Neural cell (in vitro differentiated cells): Measurements from ENCODE around the gene ENDOV. TPM values are rescaled to one million over a fixed set of nuclear protein-coding genes. Genes with fewer than 3 reads are reported as not detected.

Experiments used
- H2AFZ ChIP-seq: fragments of 200-600, 300-800 bp; sonication (generic), shearing (Covaris generic); 2 replicates; pipeline ENCODE4 v1.6.0; 2014; ENCODE audit warnings: low read depth, mild to moderate bottlenecking, antibody characterized with exemption, low read length, moderate library complexity
- H3F3A ChIP-seq: fragments of 200-600 bp; shearing (Covaris generic); 2 replicates; pipeline ENCODE4 v1.6.1; 2016; ENCODE audit warnings: mild to moderate bottlenecking, moderate library complexity, mixed read lengths, antibody characterized with exemption, low read length; ENCODE audit not compliant: insufficient read depth, poor library complexity, severe bottlenecking
- H3K27ac ChIP-seq: fragments of 200-600, 300-800 bp; sonication (generic), shearing (Covaris generic); 2 replicates; pipeline ENCODE4 v1.5.1; 2014; ENCODE audit warnings: mild to moderate bottlenecking, low read length, moderate library complexity
- H3K27me3 ChIP-seq: fragments of 300-800, 200-600 bp; sonication (generic), shearing (Covaris generic); 2 replicates; pipeline ENCODE4 v1.6.0; 2014; ENCODE audit warnings: mild to moderate bottlenecking, low read depth, low read length, moderate library complexity; ENCODE audit not compliant: insufficient read depth
- H3K36me3 ChIP-seq: fragments of 300-800, 200-600 bp; sonication (generic), shearing (Covaris generic); 2 replicates; pipeline ENCODE4 v1.5.1; 2014; ENCODE audit warnings: mild to moderate bottlenecking, antibody characterized with exemption, low read length, moderate library complexity; ENCODE audit not compliant: insufficient read depth
- H3K4me2 ChIP-seq: fragments of 300-800, 200-600 bp; sonication (generic), shearing (Covaris generic); 2 replicates; pipeline ENCODE4 v1.6.0; 2014; ENCODE audit warnings: mild to moderate bottlenecking, low read length
- H3K4me3 ChIP-seq: fragments of 300-800, 200-600 bp; sonication (generic), shearing (Covaris generic); 2 replicates; pipeline ENCODE4 v1.5.1; 2014; ENCODE audit warnings: mild to moderate bottlenecking, low read length, moderate library complexity
- H3K79me2 ChIP-seq: fragments of 200-600 bp; shearing (Covaris generic); replicated peaks from 2 replicates; pipeline ENCODE4 v1.6.0; 2014; ENCODE audit warnings: mild to moderate bottlenecking, low read length, moderate library complexity; ENCODE audit not compliant: insufficient read depth
- H3K9ac ChIP-seq: fragments of 300-800, 200-600 bp; sonication (generic), shearing (Covaris generic); 2 replicates; pipeline ENCODE4 v1.6.1; 2016; ENCODE audit warnings: mild to moderate bottlenecking, low read length, mixed read lengths
- H3K9me2 ChIP-seq: fragments of 200-600 bp; shearing (Covaris generic); 2 replicates; pipeline ENCODE4 v1.6.1; 2016; ENCODE audit warnings: mild to moderate bottlenecking, low read length, mixed read lengths; ENCODE audit not compliant: insufficient read depth
- H3K9me3 ChIP-seq: fragments of 200-600, 300-800 bp; sonication (generic), shearing (Covaris generic); 2 replicates; pipeline ENCODE4 v1.6.1; 2016; ENCODE audit warnings: mild to moderate bottlenecking, mixed run types, low read length, moderate library complexity, mixed read lengths
- H4K20me1 ChIP-seq: fragments of 200-600 bp; shearing (Covaris generic); 2 replicates; pipeline ENCODE4 v1.6.1; 2016; ENCODE audit warnings: mild to moderate bottlenecking, mixed run types; ENCODE audit not compliant: insufficient read depth
- EP300 ChIP-seq: fragments of 450-650 bp; conservative IDR thresholded peaks from 2 replicates; pipeline ENCODE4 v1.6.1; 2014; ENCODE audit warnings: antibody characterized with exemption, mild to moderate bottlenecking, moderate library complexity; ENCODE audit not compliant: poor library complexity, severe bottlenecking
- EZH2 ChIP-seq: fragments of 200-600, 300-800 bp; shearing (Covaris generic), sonication (generic); IDR thresholded peaks from 2 replicates; pipeline ENCODE4 v1.6.1; 2014; ENCODE audit warnings: antibody characterized with exemption, low read length, borderline replicate concordance, mild to moderate bottlenecking; ENCODE audit not compliant: insufficient read depth, poor library complexity, severe bottlenecking
- MXI1 ChIP-seq: fragments of 450-650 bp; conservative IDR thresholded peaks from 2 replicates; pipeline ENCODE4 v1.6.1; 2014; ENCODE audit warnings: antibody characterized with exemption, mild to moderate bottlenecking; ENCODE audit not compliant: poor library complexity, severe bottlenecking
- POLR2AphosphoS5 ChIP-seq: IDR thresholded peaks from 2 replicates; pipeline ENCODE4 v1.6.1; 2012
- RAD21 ChIP-seq: fragments of 450-650 bp; conservative IDR thresholded peaks from 2 replicates; pipeline ENCODE4 v1.6.1; 2014; ENCODE audit warnings: antibody characterized with exemption, mild to moderate bottlenecking, moderate library complexity
- SMC3 ChIP-seq: fragments of 450-650 bp; conservative IDR thresholded peaks from 2 replicates; pipeline ENCODE4 v1.6.1; 2014; ENCODE audit warnings: antibody characterized with exemption, mild to moderate bottlenecking, moderate library complexity; ENCODE audit not compliant: poor library complexity
- TAF1 ChIP-seq: IDR thresholded peaks from 2 replicates; pipeline ENCODE4 v1.6.1; 2012; ENCODE audit warnings: low read depth
- polyA plus RNA-seq: library from polyadenylated mRNA; depleted of rRNA; stranded (reverse); fragments of >200 nt; gene quantifications from 2 replicates; pipeline ENCODE4 v1.2.3, GENCODE V29; 2014
- TF ChIP-seq, protein P1 (sequence below): fragments of 450-650 bp; IDR thresholded peaks from 2 replicates; pipeline ENCODE4 v1.5.1; 2014; ENCODE audit warnings: antibody characterized with exemption, mild to moderate bottlenecking, moderate library complexity; ENCODE audit not compliant: poor library complexity, severe bottlenecking
- TF ChIP-seq, protein P2 (sequence below): IDR thresholded peaks from 2 replicates; pipeline ENCODE4 v1.6.1; 2012; ENCODE audit warnings: borderline replicate concordance

The ENDOV gene
- polyA plus RNA-seq, 1 donor from 2014 or later = 31.2 TPM

DNA sequence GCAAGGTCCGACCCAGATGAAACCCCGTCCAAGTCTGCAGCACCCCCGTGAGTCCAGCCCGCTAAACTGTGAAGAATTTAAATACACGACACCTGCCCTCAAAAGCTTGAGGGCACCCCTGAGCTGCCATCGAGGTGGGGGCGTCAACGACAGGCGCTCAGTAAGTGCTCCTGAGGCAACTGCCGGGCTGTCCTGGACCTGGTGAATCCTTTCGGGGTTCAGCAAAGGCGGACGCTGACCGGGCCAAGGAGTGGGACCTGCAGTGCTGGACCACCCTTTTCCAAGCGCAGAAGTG, 512 bp upstream of the ENDOV start:
- H3K9me2 ChIP-seq = no peaks in the 10 kb centered on the region
- H4K20me1 ChIP-seq = no peaks in the 10 kb centered on the region
- H3K4me3 ChIP-seq = peak overlapping the region; percentile 71
- peak overlapping the region; percentile 88 for H3K4me2 ChIP-seq
- peak overlapping the region; percentile 97 for H3K9ac ChIP-seq
- peaks cover 24% of the 10 kb centered on the region for H3K79me2 ChIP-seq
- no peaks in the 10 kb centered on the region for H3F3A ChIP-seq
- peak overlapping the region; percentile 63 for H2AFZ ChIP-seq
- no peaks in the 10 kb centered on the region for H3K36me3 ChIP-seq
- peak overlapping the region; percentile 97 for H3K27ac ChIP-seq
- H3K27me3 ChIP-seq = no peaks in the 10 kb centered on the region
- no peak for TF ChIP-seq RAD21
- no peak for TF ChIP-seq SMC3
- TF ChIP-seq, protein P1, sequence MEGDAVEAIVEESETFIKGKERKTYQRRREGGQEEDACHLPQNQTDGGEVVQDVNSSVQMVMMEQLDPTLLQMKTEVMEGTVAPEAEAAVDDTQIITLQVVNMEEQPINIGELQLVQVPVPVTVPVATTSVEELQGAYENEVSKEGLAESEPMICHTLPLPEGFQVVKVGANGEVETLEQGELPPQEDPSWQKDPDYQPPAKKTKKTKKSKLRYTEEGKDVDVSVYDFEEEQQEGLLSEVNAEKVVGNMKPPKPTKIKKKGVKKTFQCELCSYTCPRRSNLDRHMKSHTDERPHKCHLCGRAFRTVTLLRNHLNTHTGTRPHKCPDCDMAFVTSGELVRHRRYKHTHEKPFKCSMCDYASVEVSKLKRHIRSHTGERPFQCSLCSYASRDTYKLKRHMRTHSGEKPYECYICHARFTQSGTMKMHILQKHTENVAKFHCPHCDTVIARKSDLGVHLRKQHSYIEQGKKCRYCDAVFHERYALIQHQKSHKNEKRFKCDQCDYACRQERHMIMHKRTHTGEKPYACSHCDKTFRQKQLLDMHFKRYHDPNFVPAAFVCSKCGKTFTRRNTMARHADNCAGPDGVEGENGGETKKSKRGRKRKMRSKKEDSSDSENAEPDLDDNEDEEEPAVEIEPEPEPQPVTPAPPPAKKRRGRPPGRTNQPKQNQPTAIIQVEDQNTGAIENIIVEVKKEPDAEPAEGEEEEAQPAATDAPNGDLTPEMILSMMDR = peak; percentile 49
- no peak for TF ChIP-seq EP300
- H3K9me3 ChIP-seq = no peaks in the 10 kb centered on the region

DNA sequence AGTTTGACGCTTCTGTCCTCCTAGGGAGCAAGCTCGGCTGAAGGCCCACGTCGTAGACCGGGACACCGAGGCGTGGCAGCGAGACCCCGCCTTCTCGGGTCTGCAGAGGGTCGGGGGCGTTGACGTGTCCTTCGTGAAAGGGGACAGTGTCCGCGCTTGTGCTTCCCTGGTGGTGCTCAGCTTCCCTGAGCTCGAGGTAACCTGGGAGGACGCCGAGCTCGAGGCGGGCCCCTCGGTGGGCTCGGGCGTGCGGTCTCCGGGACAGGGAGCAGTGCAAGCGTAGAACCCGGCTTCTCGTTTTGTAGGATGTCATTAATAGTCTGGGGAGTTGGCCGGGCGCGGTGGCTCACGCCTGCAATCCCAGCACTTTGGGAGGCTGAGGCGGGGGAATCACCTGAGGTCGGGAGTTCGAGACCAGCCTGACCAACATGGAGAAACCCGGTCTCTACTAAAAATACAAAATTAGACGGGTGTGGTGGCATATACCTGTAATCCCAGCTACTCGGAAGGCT, 715 bp downstream of the ENDOV start:
- Histone ChIP-seq H3K36me3 (no peaks in the 10 kb centered on the region), H2AFZ (peak overlapping the region; percentile 95), H3K79me2 (peaks cover 24% of the 10 kb centered on the region), H3K4me3 (peak overlapping the region; percentile 71), H3K9me3 (no peaks in the 10 kb centered on the region), H3K27ac (peak overlapping the region; percentile 97), H3K4me2 (peak overlapping the region; percentile 41), H3K9ac (peak overlapping the region; percentile 97), H3K9me2 (no peaks in the 10 kb centered on the region), H4K20me1 (no peaks in the 10 kb centered on the region), H3F3A (no peaks in the 10 kb centered on the region), H3K27me3 (no peaks in the 10 kb centered on the region)
- TF ChIP-seq MXI1 (no peak), RAD21 (no peak), POLR2AphosphoS5 (no peak), EP300 (no peak), TAF1 (no peak), EZH2 (no peak), SMC3 (no peak)
- TF ChIP-seq, protein P1 = no peak
- TF ChIP-seq, protein P2, sequence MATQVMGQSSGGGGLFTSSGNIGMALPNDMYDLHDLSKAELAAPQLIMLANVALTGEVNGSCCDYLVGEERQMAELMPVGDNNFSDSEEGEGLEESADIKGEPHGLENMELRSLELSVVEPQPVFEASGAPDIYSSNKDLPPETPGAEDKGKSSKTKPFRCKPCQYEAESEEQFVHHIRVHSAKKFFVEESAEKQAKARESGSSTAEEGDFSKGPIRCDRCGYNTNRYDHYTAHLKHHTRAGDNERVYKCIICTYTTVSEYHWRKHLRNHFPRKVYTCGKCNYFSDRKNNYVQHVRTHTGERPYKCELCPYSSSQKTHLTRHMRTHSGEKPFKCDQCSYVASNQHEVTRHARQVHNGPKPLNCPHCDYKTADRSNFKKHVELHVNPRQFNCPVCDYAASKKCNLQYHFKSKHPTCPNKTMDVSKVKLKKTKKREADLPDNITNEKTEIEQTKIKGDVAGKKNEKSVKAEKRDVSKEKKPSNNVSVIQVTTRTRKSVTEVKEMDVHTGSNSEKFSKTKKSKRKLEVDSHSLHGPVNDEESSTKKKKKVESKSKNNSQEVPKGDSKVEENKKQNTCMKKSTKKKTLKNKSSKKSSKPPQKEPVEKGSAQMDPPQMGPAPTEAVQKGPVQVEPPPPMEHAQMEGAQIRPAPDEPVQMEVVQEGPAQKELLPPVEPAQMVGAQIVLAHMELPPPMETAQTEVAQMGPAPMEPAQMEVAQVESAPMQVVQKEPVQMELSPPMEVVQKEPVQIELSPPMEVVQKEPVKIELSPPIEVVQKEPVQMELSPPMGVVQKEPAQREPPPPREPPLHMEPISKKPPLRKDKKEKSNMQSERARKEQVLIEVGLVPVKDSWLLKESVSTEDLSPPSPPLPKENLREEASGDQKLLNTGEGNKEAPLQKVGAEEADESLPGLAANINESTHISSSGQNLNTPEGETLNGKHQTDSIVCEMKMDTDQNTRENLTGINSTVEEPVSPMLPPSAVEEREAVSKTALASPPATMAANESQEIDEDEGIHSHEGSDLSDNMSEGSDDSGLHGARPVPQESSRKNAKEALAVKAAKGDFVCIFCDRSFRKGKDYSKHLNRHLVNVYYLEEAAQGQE = no peak
